ENCODE measurements around the gene ATF4.
A peak's percentile ranks its signal among the peaks of the same experiment; 100 is the strongest.
"Not testable (repeated sequence)": the region's sequence is repeated elsewhere in the genome, so short reads cannot be mapped to it uniquely, and the experiment has no call there.

ATF4 gene

GRCh38 chr22:39500101-39500500 lies 20.3 kb upstream of the ATF4 start:
- peaks cover 26% of the 10 kb centered on the region for H3K79me2 ChIP-seq (ENCODE audit: control insufficient read depth, insufficient read depth, low read length, unreplicated experiment)
- H3K27ac ChIP-seq (ENCODE audit: low read depth, low read length) = no peak overlapping the region
- H3K4me3 ChIP-seq (ENCODE audit: low read depth, low read length) = no peak overlapping the region
- H2AFZ ChIP-seq (ENCODE audit: low read length, unreplicated experiment) = no peak overlapping the region
- H3K36me3 ChIP-seq (ENCODE audit: insufficient read depth, low read length) = no peaks in the 10 kb centered on the region
- peaks cover 12% of the 10 kb centered on the region for H3K4me1 ChIP-seq (ENCODE audit: control insufficient read depth, insufficient read depth, low read length, unreplicated experiment)
- no peaks in the 10 kb centered on the region for H3K27me3 ChIP-seq (ENCODE audit: insufficient read depth, low read length)

GRCh38 chr22:39501644-39502108 lies 18.7 kb upstream of the ATF4 start:
- H2AFZ ChIP-seq (ENCODE audit: low read length, unreplicated experiment) = peak overlapping the region; percentile 46
- H3K27me3 ChIP-seq (ENCODE audit: insufficient read depth, low read length) = no peaks in the 10 kb centered on the region
- peaks cover 12% of the 10 kb centered on the region for H3K4me1 ChIP-seq (ENCODE audit: control insufficient read depth, insufficient read depth, low read length, unreplicated experiment)
- H3K36me3 ChIP-seq (ENCODE audit: insufficient read depth, low read length) = no peaks in the 10 kb centered on the region
- peaks cover 36% of the 10 kb centered on the region for H3K79me2 ChIP-seq (ENCODE audit: control insufficient read depth, insufficient read depth, low read length, unreplicated experiment)
- peak overlapping the region; percentile 89 for H3K4me3 ChIP-seq (ENCODE audit: low read depth, low read length)
- no peak overlapping the region for H3K27ac ChIP-seq (ENCODE audit: low read depth, low read length)

DNA sequence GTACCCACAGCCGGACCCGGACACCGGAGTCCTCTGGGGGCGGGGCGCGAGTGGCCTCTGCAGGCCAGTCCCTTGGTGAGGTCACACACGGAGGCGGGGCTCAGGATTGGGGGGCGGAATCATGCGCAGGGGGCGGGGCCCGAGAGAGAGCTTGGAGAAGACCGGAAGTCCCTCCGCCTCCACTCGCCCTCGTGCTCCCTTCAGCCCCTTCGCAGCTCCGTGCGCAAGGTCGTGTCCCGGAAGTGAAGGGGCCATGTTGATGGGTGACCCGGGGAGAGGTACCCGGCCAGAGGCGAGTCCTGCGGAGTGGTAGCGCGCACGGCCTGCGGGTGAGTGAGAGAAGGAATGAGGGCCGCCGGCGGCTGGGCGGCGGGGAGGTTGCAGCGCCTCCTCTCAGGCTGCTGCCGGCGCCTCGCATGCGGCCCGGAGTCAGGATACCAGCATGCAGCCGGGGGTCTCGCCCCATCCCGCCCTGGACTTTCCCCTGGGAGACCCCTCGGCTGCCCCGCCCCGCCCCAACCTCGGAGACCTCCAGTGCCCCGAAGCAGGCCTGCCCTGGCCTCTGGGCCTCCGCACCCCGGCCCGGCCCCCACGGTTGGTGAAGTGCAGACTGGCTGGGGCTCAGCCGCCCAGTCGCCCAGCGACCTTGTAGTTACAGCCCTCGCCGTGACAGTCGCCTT lies 18.1 kb upstream of the ATF4 start, which contains the start of gene MIEF1:
Gene MIEF1 (plus strand): TSS at position 182 of the 680 bp plus-strand sequence. CDS start 9,005 bp downstream, outside the sequence.
- no peak within 1 kb of the TSS for H3K27ac ChIP-seq (ENCODE audit: low read depth, low read length)
- peaks cover 12% of the 10 kb centered on the region for H3K4me1 ChIP-seq (ENCODE audit: control insufficient read depth, insufficient read depth, low read length, unreplicated experiment)
- H3K4me3 ChIP-seq (ENCODE audit: low read depth, low read length) = peak within 1 kb of the TSS; percentile 89
- peak within 1 kb of the TSS; percentile 46 for H2AFZ ChIP-seq (ENCODE audit: low read length, unreplicated experiment)
- H3K27me3 ChIP-seq (ENCODE audit: insufficient read depth, low read length) = no peaks in the 10 kb centered on the region
- peaks cover 36% of the 10 kb centered on the region for H3K79me2 ChIP-seq (ENCODE audit: control insufficient read depth, insufficient read depth, low read length, unreplicated experiment)
- no peaks in the 10 kb centered on the region for H3K36me3 ChIP-seq (ENCODE audit: insufficient read depth, low read length)

DNA sequence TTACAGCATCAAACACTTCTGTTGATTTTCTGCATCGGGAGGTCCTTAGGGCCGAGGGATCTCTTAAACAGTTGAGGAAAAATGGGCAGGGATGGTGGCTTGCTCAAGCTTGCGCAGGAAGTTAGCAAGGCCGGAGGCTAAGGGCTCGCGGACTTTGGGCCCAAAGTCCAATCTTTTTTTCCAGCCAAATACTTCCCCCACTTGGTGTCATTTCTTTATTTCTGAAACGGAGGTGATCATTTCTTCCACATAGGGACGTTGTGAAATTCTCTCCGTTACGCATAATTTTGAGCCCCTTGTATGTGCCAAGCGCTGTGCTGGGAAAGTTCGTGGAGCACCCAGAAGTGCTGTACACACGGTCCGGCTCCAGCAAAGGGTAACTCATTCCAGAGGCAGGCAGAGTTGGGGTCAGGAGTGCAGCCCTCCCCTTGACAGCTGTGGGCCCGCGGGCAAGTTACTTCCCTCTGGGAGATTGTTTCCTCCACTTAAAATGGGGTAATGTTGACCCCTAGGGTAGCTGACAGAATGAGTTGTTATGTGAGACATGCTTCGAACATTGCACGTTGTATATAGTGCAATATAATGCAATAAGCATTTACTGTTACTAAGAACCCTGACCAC lies 17.5 kb upstream of the ATF4 start:
- peak overlapping the region; percentile 89 for H3K4me3 ChIP-seq (ENCODE audit: low read depth, low read length)
- H3K79me2 ChIP-seq (ENCODE audit: control insufficient read depth, insufficient read depth, low read length, unreplicated experiment) = peaks cover 39% of the 10 kb centered on the region
- no peak overlapping the region for H3K27ac ChIP-seq (ENCODE audit: low read depth, low read length)
- H3K4me1 ChIP-seq (ENCODE audit: control insufficient read depth, insufficient read depth, low read length, unreplicated experiment) = peaks cover 12% of the 10 kb centered on the region
- H3K36me3 ChIP-seq (ENCODE audit: insufficient read depth, low read length) = no peaks in the 10 kb centered on the region
- no peak overlapping the region for H2AFZ ChIP-seq (ENCODE audit: low read length, unreplicated experiment)
- no peaks in the 10 kb centered on the region for H3K27me3 ChIP-seq (ENCODE audit: insufficient read depth, low read length)

DNA sequence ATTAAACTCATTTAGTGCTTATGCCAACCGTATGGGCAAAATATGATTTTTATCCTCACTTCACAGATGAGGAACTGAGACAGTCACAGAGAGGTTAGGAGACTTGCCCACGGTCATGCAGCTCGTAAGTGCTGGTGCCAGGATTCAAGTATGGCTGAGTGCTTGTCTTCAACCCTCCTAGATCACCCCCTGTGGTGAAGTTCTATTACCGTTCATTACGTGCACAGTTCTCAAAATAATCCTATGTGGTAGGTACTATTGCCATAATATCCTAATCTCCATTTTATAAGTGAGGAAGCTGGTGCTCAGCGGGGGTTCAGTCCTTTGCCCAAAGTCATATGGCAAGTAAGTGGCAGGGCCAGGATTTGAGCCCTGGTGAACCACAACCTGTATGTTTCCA lies 16.7 kb upstream of the ATF4 start:
- H2AFZ ChIP-seq (ENCODE audit: low read length, unreplicated experiment) = no peak overlapping the region
- peaks cover 45% of the 10 kb centered on the region for H3K79me2 ChIP-seq (ENCODE audit: control insufficient read depth, insufficient read depth, low read length, unreplicated experiment)
- peaks cover 12% of the 10 kb centered on the region for H3K4me1 ChIP-seq (ENCODE audit: control insufficient read depth, insufficient read depth, low read length, unreplicated experiment)
- H3K27ac ChIP-seq (ENCODE audit: low read depth, low read length) = no peak overlapping the region
- no peaks in the 10 kb centered on the region for H3K27me3 ChIP-seq (ENCODE audit: insufficient read depth, low read length)
- no peaks in the 10 kb centered on the region for H3K36me3 ChIP-seq (ENCODE audit: insufficient read depth, low read length)
- peak overlapping the region; percentile 89 for H3K4me3 ChIP-seq (ENCODE audit: low read depth, low read length)

DNA sequence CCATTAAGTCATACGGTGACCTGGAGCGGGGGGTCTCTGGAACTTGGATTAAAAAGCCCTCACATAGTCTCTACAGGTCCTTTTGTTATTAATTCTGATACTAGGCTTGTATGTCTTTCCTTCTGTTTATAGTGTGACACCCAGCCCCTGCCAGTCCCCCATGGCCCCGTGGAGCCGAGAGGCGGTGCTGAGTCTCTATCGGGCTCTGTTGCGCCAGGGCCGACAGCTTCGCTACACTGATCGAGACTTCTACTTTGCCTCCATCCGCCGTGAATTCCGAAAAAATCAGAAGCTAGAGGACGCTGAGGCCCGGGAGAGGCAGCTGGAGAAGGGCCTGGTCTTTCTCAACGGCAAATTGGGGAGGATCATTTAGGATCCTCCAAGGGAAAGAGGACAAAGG lies 16.3 kb upstream of the ATF4 start:
- H3K36me3 ChIP-seq (ENCODE audit: insufficient read depth, low read length) = no peaks in the 10 kb centered on the region
- H3K27ac ChIP-seq (ENCODE audit: low read depth, low read length) = no peak overlapping the region
- peaks cover 12% of the 10 kb centered on the region for H3K4me1 ChIP-seq (ENCODE audit: control insufficient read depth, insufficient read depth, low read length, unreplicated experiment)
- H3K79me2 ChIP-seq (ENCODE audit: control insufficient read depth, insufficient read depth, low read length, unreplicated experiment) = peaks cover 46% of the 10 kb centered on the region
- no peak overlapping the region for H2AFZ ChIP-seq (ENCODE audit: low read length, unreplicated experiment)
- H3K4me3 ChIP-seq (ENCODE audit: low read depth, low read length) = peak overlapping the region; percentile 89; the same call in 1 of the 2 replicates
- H3K27me3 ChIP-seq (ENCODE audit: insufficient read depth, low read length) = no peaks in the 10 kb centered on the region

GRCh38 chr22:39507021-39507420 lies 13.3 kb upstream of the ATF4 start:
- not testable (repeated sequence) for H3K4me3 ChIP-seq (ENCODE audit: low read depth, low read length); H3K4me1 ChIP-seq (ENCODE audit: control insufficient read depth, insufficient read depth, low read length, unreplicated experiment); H2AFZ ChIP-seq (ENCODE audit: low read length, unreplicated experiment); H3K36me3 ChIP-seq (ENCODE audit: insufficient read depth, low read length); H3K27me3 ChIP-seq (ENCODE audit: insufficient read depth, low read length); H3K27ac ChIP-seq (ENCODE audit: low read depth, low read length)
- peaks cover 46% of the 10 kb centered on the region for H3K79me2 ChIP-seq (ENCODE audit: control insufficient read depth, insufficient read depth, low read length, unreplicated experiment)

GRCh38 chr22:39508393-39508792 lies 12.0 kb upstream of the ATF4 start:
- H2AFZ ChIP-seq (ENCODE audit: low read length, unreplicated experiment) = no peak overlapping the region
- peaks cover 34% of the 10 kb centered on the region for H3K79me2 ChIP-seq (ENCODE audit: control insufficient read depth, insufficient read depth, low read length, unreplicated experiment)

DNA sequence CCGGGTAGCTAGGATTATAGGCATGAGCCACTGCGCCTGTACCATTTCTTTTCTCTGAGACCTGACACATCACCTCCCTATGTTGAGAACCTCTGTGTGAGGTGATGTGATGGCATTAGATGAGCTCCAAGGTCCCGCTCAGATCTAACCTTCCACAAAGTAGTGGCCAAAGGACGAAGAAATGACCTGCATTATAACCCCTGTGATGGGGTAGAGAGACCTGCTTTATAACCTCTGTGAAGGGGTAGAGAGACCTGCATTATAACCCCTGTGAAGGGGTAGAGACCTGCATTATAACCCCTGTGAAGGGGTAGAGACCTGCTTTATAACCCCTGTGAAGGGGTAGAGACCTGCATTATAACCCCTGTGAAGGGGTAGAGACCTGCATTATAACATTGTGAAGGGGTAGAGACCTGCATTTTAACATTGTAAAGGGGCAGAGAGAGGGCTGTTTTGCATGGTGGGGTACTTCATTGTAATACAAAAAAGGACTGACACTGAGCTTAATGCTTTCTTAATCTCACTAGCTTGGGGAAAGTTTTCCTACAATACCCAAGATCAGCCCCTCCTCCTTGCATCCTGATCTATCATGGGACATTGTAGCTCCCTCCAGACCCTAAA lies 9.7 kb upstream of the ATF4 start:
- H3K36me3 ChIP-seq (ENCODE audit: insufficient read depth, low read length) = no peaks in the 10 kb centered on the region
- H3K4me1 ChIP-seq (ENCODE audit: control insufficient read depth, insufficient read depth, low read length, unreplicated experiment) = peaks cover 7% of the 10 kb centered on the region
- H3K27me3 ChIP-seq (ENCODE audit: insufficient read depth, low read length) = no peaks in the 10 kb centered on the region
- H3K79me2 ChIP-seq (ENCODE audit: control insufficient read depth, insufficient read depth, low read length, unreplicated experiment) = peaks cover 17% of the 10 kb centered on the region
- no peak overlapping the region for H2AFZ ChIP-seq (ENCODE audit: low read length, unreplicated experiment)
- H3K4me3 ChIP-seq (ENCODE audit: low read depth, low read length) = no peak overlapping the region
- no peak overlapping the region for H3K27ac ChIP-seq (ENCODE audit: low read depth, low read length)

More at GRCh38 chr22:39508393-39508792, 12.0 kb upstream of the ATF4 start:
- Histone ChIP-seq H3K27me3 (ENCODE audit: insufficient read depth, low read length) (no peaks in the 10 kb centered on the region), H3K4me1 (ENCODE audit: control insufficient read depth, insufficient read depth, low read length, unreplicated experiment) (peaks cover 4% of the 10 kb centered on the region), H3K36me3 (ENCODE audit: insufficient read depth, low read length) (no peaks in the 10 kb centered on the region), H3K4me3 (ENCODE audit: low read depth, low read length) (no peak overlapping the region), H3K27ac (ENCODE audit: low read depth, low read length) (no peak overlapping the region)

- H2AFZ ChIP-seq (ENCODE audit: low read length, unreplicated experiment) = no peak overlapping the region
- peaks cover 13% of the 10 kb centered on the region for H3K4me1 ChIP-seq (ENCODE audit: control insufficient read depth, insufficient read depth, low read length, unreplicated experiment)
- peaks cover 15% of the 10 kb centered on the region for H3K79me2 ChIP-seq (ENCODE audit: control insufficient read depth, insufficient read depth, low read length, unreplicated experiment)
- no peak overlapping the region for H3K27ac ChIP-seq (ENCODE audit: low read depth, low read length)
- no peaks in the 10 kb centered on the region for H3K27me3 ChIP-seq (ENCODE audit: insufficient read depth, low read length)
- H3K36me3 ChIP-seq (ENCODE audit: insufficient read depth, low read length) = no peaks in the 10 kb centered on the region
- H3K4me3 ChIP-seq (ENCODE audit: low read depth, low read length) = no peak overlapping the region
Measured at GRCh38 chr22:39511226-39511625, 9.1 kb upstream of the ATF4 start.
